Measurements from ENCODE around the gene MEI1.

MEI1 gene

DNA sequence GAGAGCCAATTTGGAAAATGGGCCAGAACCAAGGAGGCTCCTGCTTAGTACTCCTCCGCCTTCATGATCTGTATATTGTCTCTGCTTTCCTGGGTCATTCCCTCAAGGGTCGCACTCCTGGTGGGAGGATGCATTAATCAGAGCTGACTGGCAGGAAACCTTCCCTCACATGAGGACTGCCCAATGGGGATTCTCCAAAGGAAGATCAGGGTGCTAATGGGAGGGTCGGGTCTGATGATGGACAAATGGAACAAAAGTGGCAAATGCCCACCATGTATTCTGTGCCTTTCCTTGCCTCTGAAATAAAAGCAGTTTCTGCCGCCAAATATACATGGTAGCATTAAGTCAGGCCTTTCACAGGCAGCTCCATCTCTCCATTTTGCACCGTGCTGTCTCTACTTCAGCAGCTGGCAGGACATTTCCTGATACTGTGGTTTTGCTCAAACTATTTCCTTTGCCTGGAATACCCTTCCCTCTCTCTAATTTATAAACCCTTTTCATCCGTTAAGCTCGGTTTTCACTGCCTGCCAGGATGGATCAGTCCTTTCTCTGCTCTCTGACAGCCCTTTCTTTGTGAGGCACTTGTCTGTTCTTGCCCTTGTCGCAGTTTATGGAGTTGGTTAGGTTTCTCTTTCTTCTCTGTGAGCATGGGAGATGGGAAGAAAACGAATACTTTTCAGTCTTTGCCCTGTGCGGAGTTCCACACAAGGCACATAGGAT, 147.1 kb downstream of the MEI1 start:
- no peak overlapping the region for H3K27ac ChIP-seq (ENCODE audit: low read depth, low read length)

DNA sequence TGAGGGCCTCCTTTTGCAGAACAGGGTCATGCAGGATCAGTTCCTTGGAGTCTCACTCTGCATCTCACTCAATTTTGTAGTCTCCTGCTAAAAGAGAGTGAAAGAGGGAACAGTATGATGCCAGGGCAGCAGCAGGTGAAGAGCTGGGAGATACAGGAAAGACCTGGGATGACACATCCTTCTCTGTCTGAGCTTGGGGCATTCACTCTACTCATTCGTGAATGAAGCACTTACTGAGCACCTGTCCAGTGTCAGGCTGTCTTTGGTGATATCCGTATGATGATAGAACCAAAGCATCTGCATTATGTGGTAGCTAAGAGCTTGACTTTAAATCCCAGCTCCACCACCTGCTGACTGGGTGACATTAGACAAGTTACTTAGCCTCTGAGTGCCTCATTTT, 148.0 kb downstream of the MEI1 start:
- Histone ChIP-seq H3K4me3 (ENCODE audit: low read length) (no peak overlapping the region), H3K27ac (ENCODE audit: low read depth, low read length) (no peak overlapping the region), H3K4me1 (ENCODE audit: control insufficient read depth, insufficient read depth, low read length) (no peaks in the 10 kb centered on the region), H3K36me3 (ENCODE audit: control insufficient read depth, insufficient read depth, low read length) (no peaks in the 10 kb centered on the region), H3K9ac (ENCODE audit: low read length) (no peak overlapping the region), H3K27me3 (ENCODE audit: control insufficient read depth, insufficient read depth, low read length) (no peaks in the 10 kb centered on the region)

More for the DNA sequence above, 147.1 kb downstream of the MEI1 start:
- Histone ChIP-seq H3K4me3 (ENCODE audit: low read length) (no peak overlapping the region), H3K36me3 (ENCODE audit: control insufficient read depth, insufficient read depth, low read length) (no peaks in the 10 kb centered on the region), H3K9ac (ENCODE audit: low read length) (no peak overlapping the region), H3K4me1 (ENCODE audit: control insufficient read depth, insufficient read depth, low read length) (no peaks in the 10 kb centered on the region), H3K27me3 (ENCODE audit: control insufficient read depth, insufficient read depth, low read length) (no peaks in the 10 kb centered on the region)

DNA sequence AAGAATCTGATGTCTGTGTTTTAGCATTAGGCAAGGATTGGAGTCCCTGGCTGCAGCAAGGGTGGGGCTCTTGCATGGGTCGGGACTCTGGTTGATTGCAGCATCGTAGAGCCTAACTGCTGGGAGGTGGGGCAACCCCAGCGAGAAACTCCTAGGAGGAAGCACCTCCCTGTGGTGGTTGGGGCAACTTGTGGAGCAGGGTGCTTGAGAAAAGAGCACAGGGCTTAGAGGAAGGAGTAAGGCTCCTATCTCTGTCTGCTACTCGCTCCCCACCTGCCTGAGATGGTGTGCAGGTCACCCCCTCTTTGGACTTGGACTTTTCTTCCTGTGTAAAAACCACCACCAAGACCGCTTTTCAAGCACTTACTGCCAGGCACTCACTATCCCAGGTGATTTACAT, 149.2 kb downstream of the MEI1 start:
- no peaks in the 10 kb centered on the region for H3K36me3 ChIP-seq (ENCODE audit: control insufficient read depth, insufficient read depth, low read length)
- H3K4me1 ChIP-seq (ENCODE audit: control insufficient read depth, insufficient read depth, low read length) = no peaks in the 10 kb centered on the region
- no peaks in the 10 kb centered on the region for H3K27me3 ChIP-seq (ENCODE audit: control insufficient read depth, insufficient read depth, low read length)
- no peak overlapping the region for H3K9ac ChIP-seq (ENCODE audit: low read length)
- no peak overlapping the region for H3K27ac ChIP-seq (ENCODE audit: low read depth, low read length)
- H3K4me3 ChIP-seq (ENCODE audit: low read length) = no peak overlapping the region

Measured in rectal smooth muscle tissue (tissue), 1 donor.